NK-92 (cell line): ENCODE results near the gene CNR2.
"Not testable (repeated sequence)": the region's sequence is repeated elsewhere in the genome, so short reads cannot be mapped to it uniquely, and the experiment has no call there.

Experiments used
- DNase-seq: peaks from one replicate; lab custom pipeline; 2025; ENCODE audit not compliant: unreplicated experiment; lab: John Stamatoyannopoulos, UW

CNR2 gene

DNA sequence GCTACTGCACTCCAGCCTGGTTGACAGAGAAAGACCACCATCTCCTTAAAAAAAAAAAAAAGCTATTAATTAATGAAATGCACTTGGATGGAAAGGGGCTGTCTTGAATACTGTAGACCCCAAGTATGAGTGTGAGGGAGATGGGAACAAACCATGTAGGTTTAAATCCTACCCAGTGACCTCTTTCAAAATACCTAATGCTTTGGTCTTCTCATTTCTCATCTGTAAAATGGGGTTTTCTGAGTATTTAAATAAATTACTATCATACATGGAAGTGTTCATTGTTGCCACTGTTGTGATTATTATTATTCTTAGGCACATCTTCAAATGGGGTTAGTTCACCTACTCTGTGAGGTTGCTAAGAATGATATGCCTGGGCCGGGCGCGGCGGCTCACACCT lies 27.9 kb downstream of the CNR2 start:
- no peak for DNase-seq

DNA sequence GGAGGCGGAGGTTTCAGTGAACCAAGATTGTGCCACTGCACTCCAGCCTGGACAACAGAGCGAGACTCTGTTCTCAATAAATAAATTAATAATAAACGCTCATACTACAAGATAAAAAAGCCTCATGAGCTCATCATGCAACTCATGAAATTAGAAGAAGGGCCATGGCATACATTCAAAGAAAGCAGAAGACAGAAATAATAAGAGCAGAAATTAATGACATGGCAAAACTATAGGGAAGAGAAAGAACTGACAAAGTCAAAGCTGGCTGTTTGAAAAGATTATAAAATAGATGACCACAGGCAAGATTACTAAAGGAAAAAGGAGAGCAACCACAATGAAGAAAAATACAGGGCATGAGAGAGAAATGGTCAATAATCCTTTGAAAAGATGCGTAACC lies 30.4 kb downstream of the CNR2 start:
- no peak for DNase-seq

DNA sequence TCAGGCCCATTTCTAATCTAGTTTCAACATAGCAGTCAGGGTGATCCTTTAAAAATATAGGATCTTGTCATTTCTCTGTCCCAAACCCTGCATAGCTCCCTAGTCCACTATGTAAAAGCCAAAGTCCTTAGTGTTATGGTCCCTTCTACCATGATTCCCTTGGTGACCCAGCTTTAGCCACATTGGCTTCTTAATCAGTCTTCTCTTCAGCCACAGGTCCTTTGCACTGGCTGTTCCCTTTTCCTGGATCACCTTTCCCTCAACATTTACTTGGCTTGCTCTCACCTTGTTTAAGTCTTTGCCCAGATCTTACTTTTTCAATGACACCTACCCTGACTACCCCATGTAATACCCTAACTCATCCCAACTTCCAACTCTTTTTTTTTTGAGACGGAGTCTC lies 33.4 kb downstream of the CNR2 start:
- DNase-seq: no peak

DNA sequence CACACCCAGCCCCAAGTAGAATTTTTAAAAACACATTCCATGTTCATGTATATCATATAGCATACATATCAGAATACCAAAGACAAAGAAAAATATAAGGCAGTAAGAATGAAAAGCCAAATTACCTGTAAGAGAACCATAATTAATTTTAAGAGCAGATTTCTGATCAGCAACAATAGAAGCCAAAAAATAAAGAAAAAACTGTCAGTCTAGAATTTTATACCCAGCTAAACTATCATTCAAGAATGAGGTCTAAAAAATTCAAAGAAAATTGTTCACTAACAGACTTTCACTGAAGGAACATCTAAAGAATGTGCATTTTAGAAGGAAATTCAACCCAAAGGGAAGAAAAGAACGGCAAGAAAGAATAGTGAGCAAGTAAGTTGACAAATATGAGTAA lies 34.5 kb downstream of the CNR2 start:
- DNase-seq: no peak

DNA sequence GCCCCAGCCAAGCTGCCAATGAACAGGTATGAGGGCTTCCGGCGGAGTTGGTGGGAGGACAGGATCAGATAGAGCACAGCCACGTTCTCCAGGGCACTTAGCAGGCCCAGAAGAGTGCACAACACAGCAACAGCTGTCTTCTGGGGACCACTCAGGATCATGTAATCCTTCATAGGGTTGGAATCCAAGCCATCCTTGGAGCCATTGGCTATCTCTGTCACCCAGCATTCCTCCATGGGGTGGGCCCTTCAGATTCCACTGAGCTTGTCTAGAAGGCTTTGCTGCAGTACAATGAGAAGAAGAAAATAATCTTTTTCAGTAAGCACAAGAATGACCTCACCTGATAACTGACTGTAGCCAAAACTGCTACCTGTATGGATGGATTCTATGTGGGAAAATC lies 37.8 kb downstream of the CNR2 start:
- DNase-seq: no peak

DNA sequence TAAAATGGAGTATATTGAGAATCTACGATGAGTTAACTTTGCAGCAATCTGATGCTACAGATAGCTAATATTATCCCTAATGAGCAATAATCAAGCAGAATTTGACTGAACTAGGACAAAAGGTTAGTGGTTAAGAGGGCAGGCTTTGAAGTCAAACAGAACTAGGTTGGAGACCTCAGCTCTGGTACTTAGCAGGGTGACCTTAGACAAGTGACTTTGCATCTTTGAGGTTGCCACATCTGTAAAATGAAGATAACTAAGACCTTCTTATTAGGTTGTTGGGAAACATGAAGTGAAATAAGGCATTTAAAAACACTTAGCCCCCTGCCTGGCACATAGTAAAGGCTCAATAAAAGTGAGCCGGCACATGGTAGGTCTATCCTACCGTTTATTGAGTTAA lies 40.7 kb downstream of the CNR2 start:
- DNase-seq: no peak

DNA sequence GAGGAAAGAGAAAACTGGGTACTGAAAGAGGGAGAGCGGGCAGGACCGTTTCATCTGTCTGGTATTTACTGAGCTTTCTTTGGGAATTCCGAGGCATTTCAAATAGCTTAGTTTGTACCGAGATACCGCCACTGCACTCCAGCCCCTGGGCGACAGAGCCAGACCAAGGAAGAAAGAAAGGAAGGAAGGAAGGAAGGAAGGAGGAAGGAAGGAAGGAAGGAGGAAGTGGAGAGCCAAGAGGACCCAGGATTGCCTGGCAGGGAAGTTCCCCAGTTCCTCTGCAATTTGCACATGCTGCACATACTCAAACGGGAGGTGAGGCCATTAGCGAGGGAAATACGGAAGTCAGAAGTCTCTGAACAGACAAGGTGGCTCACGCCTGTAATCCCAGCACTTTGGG lies 44.1 kb downstream of the CNR2 start:
- no peak for DNase-seq

DNA sequence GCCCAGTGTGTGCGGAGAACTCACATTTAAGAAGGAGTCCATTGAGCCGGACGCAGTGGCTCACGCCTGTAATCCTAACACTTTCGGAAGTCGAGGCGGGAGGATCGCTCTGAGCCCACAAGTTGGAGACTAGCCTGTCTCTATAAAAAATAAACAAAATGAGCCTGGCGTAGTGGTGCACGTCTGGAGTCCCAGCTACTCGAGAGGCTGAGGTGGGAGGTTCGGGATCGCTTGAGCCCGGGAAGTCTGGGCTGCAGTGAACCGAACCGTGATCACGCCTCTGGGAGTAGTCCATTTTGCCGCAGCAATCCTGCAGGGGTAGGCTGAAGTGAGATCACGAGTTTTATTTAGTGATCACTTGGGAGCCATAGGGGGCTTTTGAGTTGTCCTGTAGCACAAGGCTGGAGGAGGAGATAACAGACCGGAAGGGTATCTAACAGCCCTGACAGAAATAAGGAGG lies 44.6 kb downstream of the CNR2 start:
- DNase-seq: no peak

DNA sequence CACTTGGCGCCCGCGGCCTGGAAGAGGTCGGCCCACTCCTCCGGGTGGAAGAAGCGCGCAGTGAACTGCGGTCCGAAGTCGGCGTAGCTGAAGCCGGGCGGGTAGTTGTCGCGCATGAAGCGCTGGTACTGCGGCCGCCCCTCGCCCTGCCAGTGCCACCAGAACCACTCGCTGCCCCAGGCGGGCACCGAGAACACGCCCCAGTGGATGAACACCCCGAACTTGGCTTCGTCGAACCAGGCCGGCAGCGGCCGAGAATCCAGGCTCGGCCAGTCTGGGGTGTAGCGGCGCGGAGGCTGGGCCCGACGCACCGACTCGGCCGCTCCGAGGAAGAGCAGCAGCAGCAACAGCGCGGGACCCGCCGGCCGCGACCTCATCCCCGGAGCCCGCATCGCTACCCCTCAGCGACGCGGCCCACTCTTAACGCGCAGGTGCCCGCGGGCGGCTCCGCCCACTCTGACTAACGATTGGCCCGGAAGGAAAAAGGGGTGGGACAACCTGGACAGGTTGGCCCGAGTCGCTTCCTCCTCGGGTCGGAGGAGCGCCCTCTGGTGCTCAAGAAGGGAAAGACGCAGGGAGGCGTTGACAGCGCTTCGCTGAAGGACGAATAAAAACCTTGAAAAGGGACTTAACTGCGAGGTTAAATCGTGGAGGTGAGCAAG lies 45.1 kb downstream of the CNR2 start, which contains the start of gene FUCA1:
Gene FUCA1, minus strand, starts transcription at position 396 of the 662 bp plus-strand sequence. Its CDS starts 4 bp downstream, at position 392.
- peak; percentile 72 for DNase-seq

DNA sequence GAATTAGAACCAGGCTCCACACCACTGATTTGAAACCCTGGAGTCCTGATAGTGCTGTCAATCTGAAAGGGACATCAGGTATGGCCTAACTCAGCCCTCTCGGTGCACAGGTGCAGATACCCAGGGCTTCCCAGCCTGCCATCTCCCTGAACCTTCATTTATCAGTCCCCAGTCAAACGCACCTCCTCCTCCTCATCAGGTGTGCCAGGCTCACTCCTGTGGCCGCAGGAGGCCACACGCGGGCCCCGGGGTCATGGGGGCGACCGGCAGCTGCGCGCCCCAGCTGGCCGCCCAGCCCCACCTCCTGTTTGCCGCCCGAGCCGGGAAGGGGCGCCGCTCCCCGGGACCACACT lies 45.6 kb downstream of the CNR2 start:
- no peak for DNase-seq

DNA sequence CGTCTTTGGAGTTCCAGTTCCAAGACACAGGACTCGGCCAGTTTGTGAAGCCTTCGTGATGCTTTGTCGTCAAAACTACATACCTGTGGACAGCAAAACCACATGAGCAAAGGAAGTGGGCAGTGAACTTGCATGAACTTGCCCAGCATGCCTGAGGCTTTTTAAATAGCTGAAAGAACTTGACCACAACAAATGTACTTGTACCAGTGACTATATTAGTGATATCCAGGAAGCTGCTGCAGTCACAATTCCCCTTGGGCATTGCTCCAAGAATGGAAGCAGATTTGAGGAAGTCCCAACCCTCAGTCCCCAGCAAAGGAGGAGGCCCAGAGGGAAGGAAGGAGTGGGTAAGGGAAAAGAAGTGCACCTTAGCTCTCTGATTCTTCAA lies 47.6 kb downstream of the CNR2 start:
- no peak for DNase-seq

DNA sequence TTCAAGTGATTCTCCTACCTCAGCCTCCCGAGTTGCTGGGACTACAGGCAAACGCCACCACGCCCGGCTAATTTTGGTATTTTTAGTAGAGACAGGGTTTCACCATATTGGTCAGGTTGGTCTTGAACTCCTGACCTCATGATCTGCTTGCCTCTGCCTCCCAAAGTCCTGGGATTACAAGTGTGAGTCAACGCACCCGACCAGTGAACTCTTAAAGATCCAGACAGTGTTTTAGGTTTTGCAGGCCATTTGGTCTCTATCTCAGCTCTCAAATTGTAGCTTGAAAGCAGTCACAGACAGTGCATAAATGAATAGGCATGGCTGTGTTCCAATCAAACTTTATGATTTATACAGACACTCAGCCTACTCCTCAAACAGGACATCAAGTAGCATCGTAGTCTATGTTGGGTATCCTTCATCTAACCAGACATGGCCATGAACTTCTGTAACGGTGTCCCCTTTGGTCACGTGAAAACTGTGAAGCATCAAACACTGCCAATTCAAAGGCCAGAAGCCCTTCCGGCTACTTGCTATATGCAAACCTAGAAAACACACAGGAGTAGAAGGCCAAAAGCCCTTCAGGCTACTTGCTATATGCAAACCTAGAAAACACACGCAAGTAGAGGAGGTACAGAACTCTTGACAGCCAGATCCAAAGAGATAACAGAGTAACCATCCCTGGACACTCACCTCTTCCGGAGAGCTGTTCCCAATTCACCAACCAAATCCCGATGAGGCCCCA lies 48.2 kb downstream of the CNR2 start:
- DNase-seq: no peak

DNA sequence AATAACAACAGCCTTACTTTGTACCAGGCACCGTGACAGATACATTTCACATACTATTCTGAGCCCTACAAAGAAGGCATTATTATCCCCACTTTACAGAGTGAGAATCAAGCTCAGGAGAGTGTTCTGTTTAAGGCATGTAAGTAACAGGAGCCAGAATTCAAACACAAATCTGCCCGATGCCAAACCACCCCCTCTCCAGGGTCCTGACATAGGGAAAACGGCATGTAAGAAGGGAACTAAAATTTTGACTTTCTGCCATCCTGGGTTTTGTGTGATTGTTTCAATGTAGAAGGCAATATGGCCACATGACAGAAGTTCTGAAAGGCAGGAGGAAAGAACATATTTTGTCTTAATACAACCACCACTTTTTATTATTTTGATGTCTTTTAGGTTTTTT lies 50.5 kb downstream of the CNR2 start:
- no peak for DNase-seq

DNA sequence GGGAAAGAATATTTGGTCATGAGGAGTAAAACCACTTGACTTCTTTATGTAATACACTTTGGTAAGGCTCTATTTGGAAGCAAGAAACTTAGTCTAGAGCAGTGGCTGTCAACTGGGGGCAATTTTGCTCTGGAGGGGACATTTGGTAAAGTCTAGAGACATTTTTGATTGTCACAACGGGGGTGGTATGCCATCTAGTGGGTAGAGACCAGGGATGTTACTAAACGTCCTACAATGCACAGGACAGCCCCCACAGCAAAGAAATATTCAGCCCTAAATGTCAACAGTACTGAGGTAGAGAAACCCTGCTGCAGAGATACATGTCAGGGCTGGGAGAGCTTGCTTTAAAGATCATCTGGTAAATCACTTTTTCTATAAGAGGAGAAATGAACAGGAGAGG lies 58.6 kb downstream of the CNR2 start:
- DNase-seq: no peak

DNA sequence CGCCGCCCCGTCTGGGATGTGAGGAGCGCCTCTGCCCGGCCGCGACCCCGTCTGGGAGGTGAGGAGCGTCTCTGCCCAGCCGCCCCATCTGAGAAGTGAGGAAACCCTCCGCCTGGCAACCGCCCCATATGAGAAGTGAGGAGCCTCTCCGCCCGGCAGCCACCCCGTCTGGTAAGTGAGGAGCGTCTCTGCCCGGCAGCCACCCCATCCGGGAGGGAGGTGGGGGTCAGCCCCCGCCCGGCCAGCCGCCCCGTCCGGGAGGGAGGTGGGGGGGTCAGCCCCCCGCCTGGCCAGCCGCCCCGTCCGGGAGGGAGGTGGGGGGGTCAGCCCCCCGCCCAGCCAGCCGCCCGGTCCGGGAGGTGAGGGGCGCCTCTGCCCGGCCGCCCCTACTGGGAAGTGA lies 60.0 kb downstream of the CNR2 start:
- DNase-seq: not testable (repeated sequence)

DNA sequence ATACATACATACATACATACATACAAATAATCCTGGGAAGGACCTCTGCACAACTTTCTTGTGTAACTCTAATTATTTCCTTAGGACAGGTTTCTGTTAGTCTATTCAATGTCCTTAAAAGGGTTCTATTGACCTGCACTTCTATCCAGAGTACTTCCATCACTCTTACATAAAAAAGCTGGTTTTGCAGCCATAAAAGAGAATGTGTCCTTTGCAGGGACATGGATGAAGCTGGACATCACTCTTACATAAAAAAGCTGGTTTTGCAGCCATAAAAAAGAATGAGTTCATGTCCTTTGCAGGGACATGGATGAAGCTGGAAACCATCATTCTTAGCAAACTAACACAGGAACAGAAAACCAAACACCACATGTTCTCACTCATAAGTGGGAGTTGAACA lies 61.8 kb downstream of the CNR2 start:
- not testable (repeated sequence) for DNase-seq

DNA sequence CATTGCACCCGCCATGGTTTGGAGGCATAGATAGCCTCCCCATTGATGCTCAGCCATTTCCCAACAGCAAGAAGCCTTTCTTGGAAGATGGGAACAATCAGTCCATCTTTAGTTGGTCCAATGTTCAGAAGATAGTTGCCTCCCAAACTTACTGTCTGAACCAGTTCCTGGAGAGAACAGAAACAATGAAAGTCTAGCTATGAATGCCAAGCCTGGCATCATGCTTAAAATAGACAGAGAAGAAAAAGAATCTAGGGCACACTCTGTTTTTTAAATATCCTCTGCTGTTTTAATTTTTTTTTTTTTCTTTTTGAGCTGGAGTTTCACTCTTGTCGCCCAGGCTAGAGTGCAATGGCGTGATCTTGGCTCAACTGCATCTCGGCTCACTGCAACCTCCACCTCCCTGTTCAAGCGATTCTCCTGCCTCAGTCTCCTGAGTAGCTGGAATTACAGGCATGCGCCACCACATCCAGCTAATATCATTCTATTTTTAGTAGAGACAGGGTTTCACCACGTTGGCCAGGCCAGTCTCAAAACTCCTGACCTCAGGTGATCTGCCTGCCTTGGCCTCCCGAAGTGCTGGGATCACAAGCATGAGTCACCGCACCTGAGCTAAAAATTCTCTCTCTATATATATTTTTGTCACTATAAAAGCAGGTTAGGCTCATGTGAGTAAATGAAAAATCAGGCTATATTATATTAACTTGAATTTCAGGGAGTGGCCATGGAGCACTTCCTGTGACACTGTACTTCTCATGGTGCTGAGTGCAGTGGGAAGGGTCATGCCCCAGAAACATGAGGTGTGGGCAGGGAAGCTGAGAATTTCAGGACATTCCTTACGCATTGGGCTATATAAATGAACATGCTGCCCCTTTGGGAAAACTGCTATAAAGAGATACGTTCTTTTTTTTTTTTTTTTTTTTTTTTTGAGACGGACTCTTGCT lies 64.2 kb downstream of the CNR2 start:
- DNase-seq: no peak

DNA sequence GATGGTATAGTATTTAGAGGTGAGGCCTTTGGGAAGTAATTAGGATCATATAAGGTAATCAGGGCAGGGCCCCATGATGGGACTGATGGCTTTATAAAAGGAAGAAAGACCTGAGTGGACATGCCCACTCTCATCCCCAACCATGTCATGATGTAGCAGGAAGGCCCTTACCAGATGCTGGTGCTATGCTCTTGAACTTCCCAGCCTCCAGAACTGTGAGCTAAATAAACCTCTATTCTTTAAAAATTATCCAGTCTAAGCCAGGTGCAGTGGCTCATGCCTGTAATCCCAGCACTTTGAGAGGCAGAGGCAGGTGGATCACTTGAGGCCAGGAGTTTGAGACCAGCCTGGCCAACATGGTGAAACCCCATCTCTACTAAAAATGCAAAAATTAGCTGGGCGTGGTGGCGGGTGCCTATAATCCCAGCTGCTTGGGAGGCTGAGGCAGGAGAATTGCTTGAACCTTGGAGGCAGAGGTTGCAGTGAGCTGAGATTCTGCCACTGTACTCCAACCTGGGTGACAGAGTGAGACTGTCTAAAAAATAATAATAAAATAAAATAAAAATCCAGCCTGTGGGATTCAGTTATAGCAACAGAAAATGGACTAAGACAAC lies 65.6 kb downstream of the CNR2 start:
- not testable (repeated sequence) for DNase-seq

DNA sequence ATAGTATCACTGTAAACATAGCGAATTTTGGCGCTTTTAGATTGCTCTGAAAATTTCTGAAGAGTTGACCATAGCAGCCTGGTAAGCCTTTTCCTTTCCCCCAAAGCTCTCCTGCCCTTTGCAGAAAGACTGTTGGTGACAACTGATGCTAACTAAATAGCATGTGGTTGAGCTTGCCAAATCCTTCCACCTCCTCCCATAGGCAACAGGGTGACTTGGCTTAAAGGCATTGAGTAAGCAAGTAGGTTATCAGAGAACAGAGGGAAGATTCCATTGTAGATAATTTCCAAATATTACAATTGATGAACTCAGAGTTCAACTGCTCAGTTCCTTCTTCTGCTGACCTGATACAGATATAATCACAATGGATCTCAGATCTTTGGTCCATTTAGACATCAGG lies 68.0 kb downstream of the CNR2 start:
- no peak for DNase-seq

DNA sequence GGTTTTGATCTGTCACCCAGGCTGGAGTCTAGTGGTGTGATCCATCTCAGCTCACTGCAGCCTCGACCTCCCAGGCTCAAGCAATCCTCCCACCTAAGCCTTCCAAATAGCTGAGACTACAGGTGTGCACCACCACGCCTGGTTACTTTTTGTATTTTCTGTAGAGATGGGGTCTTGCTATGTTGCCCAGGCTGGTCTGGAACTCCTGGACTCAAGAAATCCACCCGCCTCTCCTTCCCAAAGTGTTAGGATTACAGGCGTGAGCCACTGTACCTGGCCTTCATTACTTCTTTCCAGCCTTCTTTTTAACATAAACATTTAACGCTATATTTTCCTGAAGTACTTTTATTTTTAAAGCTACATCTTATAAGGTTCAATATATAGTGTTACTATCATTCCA lies 69.5 kb downstream of the CNR2 start:
- no peak for DNase-seq

DNA sequence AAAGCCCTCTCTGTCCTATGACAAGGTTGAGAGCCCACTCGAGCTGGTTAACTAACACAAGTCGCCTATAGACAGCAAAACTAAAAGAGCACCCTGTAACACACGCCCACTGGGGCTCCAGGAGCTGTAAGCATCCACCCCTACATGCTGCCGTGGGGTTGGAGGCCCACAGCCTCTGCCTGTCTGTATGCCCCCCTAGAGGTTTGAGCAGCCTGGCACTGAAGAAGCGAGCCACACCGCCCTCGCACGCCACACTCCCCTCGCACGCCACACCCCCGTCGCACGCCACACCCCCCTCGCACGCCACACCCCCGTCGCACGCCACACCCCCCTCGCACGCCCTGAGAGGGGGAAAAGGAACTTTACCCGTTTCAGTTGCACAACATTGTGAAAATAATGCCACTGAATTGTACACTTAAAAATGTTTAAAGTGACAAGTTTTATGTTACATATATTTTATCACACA lies 74.7 kb downstream of the CNR2 start:
- DNase-seq: peak; percentile 32
